Raji (cell line): ENCODE data around the gene FCMR.

ENCODE experiments used
- POLR2A ChIP-seq: IDR thresholded peaks from 2 replicates; pipeline ENCODE4 v1.6.1; 2011; ENCODE audit warnings: low read depth, low read length, control low read depth; ENCODE audit not compliant: insufficient read depth

The FCMR gene

GRCh38 chr1:206886831-206887230 is 34.9 kb downstream of the FCMR start:
- no peak for TF ChIP-seq POLR2A

GRCh38 chr1:206885341-206886060 is 36.2 kb downstream of the FCMR start:
- no peak for TF ChIP-seq POLR2A

GRCh38 chr1:206883876-206884275 is 37.9 kb downstream of the FCMR start:
- no peak for TF ChIP-seq POLR2A

- TF ChIP-seq POLR2A: no peak
Measured at GRCh38 chr1:206883160-206883559, 38.6 kb downstream of the FCMR start.

DNA sequence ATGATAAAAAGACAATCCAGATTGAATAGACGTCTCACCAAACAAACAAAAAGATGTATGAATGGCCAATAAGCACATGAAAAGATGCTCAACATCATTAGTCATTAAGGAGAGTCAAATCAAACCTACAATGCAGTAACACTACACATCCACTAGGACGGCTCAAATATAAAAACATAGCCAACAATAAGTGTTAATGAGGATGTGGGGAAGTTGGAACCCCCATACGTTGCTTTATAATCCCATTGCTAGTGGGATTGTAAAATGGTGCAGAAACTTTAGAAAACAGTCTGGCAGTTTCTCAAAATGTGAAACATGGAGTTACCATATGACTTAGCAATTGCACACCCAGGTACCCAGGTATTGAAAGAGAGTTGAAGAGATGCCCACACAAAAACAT is 39.2 kb downstream of the FCMR start:
- no peak for TF ChIP-seq POLR2A

DNA sequence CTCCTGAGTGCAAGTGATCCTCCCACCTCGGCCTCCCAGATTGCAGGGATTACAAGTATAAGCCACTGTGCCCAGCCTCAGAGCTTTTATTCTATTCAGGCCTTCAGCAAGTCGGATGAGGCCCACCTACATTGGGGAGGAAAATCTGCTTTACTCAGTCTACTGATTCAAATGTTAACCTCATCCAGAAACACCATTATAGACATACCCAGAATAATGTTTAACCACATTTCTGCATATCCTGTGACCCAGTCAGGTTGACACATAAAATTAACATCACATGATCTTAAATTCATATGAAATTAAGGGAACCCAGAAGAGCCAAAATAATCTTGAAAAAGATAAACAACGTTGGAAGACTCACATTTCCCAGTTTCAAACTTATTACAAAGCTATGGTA is 41.4 kb downstream of the FCMR start:
- TF ChIP-seq POLR2A: no peak

GRCh38 chr1:206878456-206878855 is 43.3 kb downstream of the FCMR start:
- no peak for TF ChIP-seq POLR2A

DNA sequence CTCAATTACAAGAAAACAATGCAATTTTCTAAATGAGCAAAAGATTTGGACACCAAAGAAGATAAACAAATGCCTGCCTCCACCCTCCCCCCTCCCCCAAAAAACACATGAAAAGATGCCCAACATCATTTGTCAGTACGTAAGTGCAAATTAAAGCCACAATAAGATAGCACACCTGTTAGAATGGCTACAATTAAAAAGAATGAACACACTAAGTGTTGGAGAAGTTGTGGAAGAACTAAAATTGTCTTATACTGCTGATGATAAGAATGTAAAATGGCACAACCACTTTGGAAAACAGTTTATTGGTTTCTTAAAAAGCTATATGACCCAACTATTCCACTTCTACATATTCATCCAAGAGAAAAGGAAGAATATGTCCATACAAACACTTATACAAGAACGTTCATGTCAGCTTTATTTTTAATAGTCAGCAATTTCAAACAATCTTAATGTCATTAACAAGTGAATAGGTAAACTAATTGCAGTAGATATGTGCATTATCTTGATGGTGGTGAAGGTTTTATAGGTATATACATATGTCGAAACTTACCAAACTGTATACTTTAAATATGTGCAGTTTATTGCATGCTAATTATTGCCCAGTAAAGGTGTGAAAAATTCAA is 45.9 kb downstream of the FCMR start:
- no peak for TF ChIP-seq POLR2A

DNA sequence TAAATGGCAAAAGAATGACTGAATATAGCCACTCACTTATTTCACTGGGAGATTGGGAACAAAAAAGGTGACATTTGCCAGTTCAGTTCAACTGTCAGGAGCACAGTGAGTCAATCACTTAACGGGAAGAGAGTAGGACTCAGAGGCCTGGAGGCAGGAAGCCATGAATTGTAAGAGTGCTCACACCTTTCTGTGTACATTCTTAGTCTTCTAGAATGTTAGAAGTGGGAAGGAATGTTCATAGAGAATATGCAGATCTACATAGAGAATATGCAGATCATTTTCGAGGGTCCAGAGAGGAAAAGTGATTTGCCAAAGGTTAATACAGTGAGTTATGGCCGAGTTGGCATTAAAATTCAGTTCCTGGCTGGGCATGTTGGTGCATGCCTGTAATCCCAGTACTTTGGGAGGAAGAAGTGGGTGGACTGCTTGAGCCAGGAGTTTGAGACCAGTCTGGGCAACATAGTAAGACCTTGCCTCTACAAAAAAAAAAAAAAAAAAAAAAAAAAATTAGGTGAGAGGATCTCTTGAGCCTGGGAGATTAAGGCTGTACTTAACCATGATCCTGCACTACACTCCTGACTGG is 48.0 kb downstream of the FCMR start:
- no peak for TF ChIP-seq POLR2A

DNA sequence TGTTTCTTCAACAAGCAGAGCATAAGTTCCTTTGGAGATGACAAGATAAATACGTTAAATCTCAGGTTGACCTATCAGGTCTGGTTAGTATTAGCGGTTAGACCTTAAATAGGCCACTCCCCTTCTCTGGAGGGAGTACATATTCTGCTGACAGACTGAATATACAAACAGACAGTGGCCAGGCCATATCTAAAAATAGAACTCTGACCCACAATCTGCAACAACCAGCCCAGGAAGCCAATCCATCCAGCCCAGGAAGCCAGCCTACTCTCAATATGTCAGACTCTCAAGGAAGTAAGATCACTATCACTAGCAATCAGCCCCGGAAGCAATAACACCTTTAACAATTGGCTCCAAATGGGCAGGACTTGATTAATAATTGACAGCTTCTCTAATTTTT is 49.6 kb downstream of the FCMR start:
- TF ChIP-seq POLR2A: no peak

- no peak for TF ChIP-seq POLR2A
Measured at GRCh38 chr1:206868264-206868663, 53.5 kb downstream of the FCMR start.

- TF ChIP-seq POLR2A: no peak
Measured at GRCh38 chr1:206867716-206868115, 54.0 kb downstream of the FCMR start.

- TF ChIP-seq POLR2A: no peak
Measured at GRCh38 chr1:206867239-206867638, 54.5 kb downstream of the FCMR start.

- TF ChIP-seq POLR2A: no peak
Measured at GRCh38 chr1:206866062-206866461, 55.7 kb downstream of the FCMR start.

DNA sequence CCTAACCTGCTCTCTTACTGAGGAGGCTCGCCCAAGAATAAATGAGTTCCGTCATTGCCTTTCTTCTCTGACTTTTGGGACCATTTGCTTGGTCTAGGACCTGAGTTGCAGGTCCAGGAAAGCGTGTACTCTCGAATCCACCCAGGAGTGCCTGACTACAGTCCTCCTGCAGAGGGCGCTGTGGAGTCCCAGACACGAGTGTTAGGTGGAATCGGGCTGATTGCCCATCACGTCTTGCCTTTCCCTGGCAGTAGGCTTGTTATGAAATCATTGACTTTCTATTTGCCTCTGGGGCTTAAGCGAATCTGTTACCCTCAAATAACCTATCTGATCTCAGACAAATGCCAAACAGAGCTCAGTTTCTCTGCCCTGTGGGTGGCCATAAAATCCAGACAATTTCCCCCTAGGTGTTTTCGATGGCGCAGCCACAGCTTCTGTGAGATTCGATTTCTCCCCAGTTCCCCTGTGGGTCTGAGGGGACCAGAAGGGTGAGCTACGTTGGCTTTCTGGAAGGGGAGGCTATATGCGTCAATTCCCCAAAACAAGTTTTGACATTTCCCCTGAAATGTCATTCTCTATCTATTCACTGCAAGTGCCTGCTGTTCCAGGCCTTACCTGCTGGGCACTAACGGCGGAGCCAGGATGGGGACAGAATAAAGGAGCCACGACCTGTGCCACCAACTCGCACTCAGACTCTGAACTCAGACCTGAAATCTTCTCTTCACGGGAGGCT is 56.6 kb downstream of the FCMR start, which contains the start of gene IL20:
TSS of gene IL20 (plus strand) at position 685 of the 733 bp plus-strand sequence. CDS start 230 bp downstream, outside the sequence.
- no peak for TF ChIP-seq POLR2A

GRCh38 chr1:206863266-206863665 is 58.5 kb downstream of the FCMR start:
- no peak for TF ChIP-seq POLR2A
